Nephron progenitor cell (in vitro differentiated cells): Measurements from ENCODE around the gene ORAI3.
A peak's percentile ranks its signal among the peaks of the same experiment; 100 is the strongest.

Experiments
- DNase-seq: peaks from one replicate; pipeline ENCODE4 v3.0.0; 2021
- H3K27ac Mint-ChIP-seq: 2 replicates; pipeline ENCODE4 v1.8.0; 2021; ENCODE audit warnings: mild to moderate bottlenecking, moderate library complexity, mixed read lengths
- H3K27me3 Mint-ChIP-seq: 2 replicates; pipeline ENCODE4 v1.8.0; 2021; ENCODE audit warnings: mild to moderate bottlenecking, low read depth, mixed read lengths; ENCODE audit not compliant: poor library complexity
- H3K36me3 Mint-ChIP-seq: 2 replicates; pipeline ENCODE4 v1.8.0; 2021; ENCODE audit warnings: low read depth, mixed read lengths
- H3K4me1 Mint-ChIP-seq: 2 replicates; pipeline ENCODE4 v1.8.0; 2021; ENCODE audit warnings: mixed read lengths
- H3K4me3 Mint-ChIP-seq: 2 replicates; pipeline ENCODE4 v1.8.0; 2021; ENCODE audit warnings: mild to moderate bottlenecking, moderate library complexity, mixed read lengths
- H3K9me3 Mint-ChIP-seq: 2 replicates; pipeline ENCODE4 v1.8.0; 2021; ENCODE audit warnings: mild to moderate bottlenecking, moderate library complexity, mixed read lengths
- TF ChIP-seq, protein P1 (sequence below): fragments of 200-600 bp; sonication (generic); IDR thresholded peaks from 2 replicates; pipeline ENCODE4 v1.5.0; 2021; ENCODE audit warnings: antibody characterized with exemption

The ORAI3 gene

DNA sequence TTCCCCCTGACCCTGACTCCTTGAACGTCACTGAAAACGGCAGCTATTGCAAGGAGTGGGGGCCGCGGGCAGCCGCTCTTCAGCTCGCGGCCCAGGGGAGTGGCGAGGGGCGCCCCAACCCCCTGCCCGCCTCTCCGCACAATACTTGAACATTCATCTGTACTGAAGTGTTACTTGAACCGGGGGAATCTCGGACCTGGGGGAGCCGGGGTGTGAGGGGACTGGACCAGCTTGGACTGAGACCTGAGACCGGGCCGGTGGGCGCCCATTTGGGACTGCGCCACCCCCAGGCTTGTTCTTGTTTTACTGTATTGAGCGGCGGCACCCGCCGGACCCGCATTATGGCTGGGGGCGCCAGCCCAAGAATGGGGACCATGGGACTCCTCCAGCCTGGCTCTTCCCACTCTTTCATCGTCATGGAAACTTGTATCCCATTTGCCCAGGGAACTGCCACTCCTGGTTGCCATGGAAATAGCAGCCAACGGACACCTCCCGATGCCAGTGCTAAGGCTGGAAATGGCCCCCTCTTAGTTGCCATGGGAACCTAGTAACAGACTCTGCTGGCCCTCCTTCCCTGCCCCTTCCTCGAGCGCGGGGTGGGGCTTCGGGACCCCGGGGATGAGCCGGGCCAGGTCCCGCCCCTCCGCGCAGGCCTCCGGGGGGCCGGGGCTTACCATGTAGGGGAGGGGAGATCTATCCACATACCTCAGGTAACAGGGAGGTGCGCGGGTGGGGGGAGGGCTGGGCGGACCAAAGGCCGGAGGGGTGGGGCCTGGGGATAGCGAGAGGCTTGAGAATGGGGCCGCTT, 805 bp upstream of the ORAI3 start:
- Mint-ChIP-seq H3K4me1 (peaks cover 42% of the 10 kb centered on the region), H3K9me3 (no peaks in the 10 kb centered on the region), H3K36me3 (peaks cover 32% of the 10 kb centered on the region), H3K27ac (peak overlapping the region; percentile 98), H3K4me3 (peak overlapping the region; percentile 95), H3K27me3 (peaks cover 3% of the 10 kb centered on the region)
- peak; percentile 98 for DNase-seq
- TF ChIP-seq, protein P1, sequence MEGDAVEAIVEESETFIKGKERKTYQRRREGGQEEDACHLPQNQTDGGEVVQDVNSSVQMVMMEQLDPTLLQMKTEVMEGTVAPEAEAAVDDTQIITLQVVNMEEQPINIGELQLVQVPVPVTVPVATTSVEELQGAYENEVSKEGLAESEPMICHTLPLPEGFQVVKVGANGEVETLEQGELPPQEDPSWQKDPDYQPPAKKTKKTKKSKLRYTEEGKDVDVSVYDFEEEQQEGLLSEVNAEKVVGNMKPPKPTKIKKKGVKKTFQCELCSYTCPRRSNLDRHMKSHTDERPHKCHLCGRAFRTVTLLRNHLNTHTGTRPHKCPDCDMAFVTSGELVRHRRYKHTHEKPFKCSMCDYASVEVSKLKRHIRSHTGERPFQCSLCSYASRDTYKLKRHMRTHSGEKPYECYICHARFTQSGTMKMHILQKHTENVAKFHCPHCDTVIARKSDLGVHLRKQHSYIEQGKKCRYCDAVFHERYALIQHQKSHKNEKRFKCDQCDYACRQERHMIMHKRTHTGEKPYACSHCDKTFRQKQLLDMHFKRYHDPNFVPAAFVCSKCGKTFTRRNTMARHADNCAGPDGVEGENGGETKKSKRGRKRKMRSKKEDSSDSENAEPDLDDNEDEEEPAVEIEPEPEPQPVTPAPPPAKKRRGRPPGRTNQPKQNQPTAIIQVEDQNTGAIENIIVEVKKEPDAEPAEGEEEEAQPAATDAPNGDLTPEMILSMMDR = no peak

DNA sequence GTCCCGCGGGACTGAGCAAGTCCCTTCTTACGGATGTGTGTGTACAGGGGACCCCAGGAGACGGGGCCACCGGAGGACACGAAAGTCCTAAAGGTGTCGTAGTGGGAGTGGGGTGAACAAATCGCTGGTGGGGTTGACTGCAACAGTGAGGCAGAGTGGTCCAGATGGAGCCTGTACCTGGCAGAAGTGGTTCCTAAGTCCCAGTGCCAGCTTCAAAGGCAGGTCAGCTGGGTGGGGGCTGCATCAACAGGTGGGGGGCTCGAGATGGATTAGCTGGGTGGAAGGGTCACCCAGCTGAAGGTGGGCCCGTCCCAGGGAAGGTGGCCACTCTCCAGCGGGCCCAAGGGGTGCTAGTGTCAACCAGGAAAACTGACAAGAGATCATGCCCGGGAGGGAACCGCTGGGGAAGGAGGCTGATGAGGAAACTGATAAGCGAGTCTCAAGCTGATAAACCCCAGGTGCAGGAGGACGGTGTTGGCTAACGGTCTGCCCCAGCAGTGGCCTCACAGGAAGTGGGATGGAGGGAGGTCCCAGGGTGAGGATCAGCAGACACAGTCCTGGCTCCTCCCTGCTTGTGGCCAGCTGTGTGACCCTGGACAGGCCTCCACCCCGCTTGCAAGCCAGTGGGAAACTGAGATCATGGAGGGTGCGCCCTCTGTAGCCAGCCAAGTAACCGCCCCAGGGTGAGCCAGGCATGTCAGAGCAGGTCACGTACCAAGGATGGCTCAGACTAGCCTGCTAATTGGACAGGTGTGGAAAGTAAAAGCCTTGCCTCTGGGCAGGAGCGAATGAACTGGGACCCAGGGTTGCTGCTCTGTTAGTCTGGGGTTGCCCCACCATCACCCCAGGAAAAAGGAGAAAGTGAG, 1.0 kb downstream of the ORAI3 start:
- H3K4me1 Mint-ChIP-seq = peaks cover 55% of the 10 kb centered on the region
- H3K36me3 Mint-ChIP-seq = peaks cover 17% of the 10 kb centered on the region
- no peaks in the 10 kb centered on the region for H3K9me3 Mint-ChIP-seq
- TF ChIP-seq, protein P1 = no peak
- peak overlapping the region; percentile 85 for H3K27ac Mint-ChIP-seq
- H3K4me3 Mint-ChIP-seq = peak overlapping the region; percentile 95
- peaks cover 3% of the 10 kb centered on the region for H3K27me3 Mint-ChIP-seq
- DNase-seq = peak; percentile 49

DNA sequence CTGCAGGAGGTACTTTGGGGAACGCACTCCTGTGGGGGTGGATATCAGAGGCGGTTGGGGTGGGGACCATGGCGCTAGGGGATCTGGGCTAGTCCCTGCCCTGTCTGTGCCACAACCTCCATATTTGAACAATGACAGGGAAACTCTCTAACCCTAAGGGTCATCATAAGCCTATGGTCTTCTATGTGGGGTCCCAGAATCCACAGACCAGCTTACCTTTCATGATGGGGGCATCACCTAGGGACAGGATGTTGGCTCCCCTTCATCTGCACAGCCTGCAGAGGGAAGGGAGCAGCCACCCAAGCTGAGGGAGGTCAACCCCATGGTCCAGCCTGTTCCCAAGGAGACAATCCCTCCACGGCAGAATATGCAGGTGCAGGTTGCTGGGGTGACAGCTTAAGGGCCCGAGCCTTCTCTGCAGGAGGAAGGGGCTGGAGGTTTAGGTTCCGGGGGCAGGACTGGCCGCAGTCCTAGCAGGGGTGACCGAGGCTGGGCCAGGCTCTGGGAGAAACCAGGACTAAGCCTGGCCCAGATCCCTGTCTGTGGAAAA, 1.7 kb downstream of the ORAI3 start:
- peaks cover 10% of the 10 kb centered on the region for H3K36me3 Mint-ChIP-seq
- H3K27ac Mint-ChIP-seq = peak overlapping the region; percentile 85
- peaks cover 3% of the 10 kb centered on the region for H3K27me3 Mint-ChIP-seq
- no peak for DNase-seq
- peak overlapping the region; percentile 95 for H3K4me3 Mint-ChIP-seq
- peaks cover 55% of the 10 kb centered on the region for H3K4me1 Mint-ChIP-seq
- no peaks in the 10 kb centered on the region for H3K9me3 Mint-ChIP-seq
- TF ChIP-seq, protein P1 = no peak

DNA sequence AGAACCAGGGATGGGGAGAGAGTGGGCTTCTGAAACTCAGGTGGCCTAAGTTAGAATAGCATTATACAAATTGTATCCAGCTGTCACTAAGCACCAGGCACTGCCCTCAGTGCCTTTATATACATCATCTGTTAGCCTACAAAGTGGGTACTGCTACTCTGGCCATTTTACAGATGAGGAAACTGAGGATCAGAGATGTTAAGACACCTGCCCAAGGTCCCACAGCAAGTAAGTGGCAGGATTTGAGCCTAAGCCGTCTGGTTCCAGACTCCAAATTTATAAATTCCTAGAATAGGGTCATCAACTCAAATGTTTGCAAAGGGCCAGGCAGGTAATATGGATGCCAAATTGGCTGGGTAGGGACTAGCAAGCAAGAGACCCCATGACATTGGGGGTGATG, 2.3 kb downstream of the ORAI3 start:
- peaks cover 3% of the 10 kb centered on the region for H3K27me3 Mint-ChIP-seq
- no peak overlapping the region for H3K4me3 Mint-ChIP-seq
- H3K36me3 Mint-ChIP-seq = peaks cover 4% of the 10 kb centered on the region
- no peak for DNase-seq
- H3K9me3 Mint-ChIP-seq = no peaks in the 10 kb centered on the region
- peaks cover 49% of the 10 kb centered on the region for H3K4me1 Mint-ChIP-seq
- no peak overlapping the region for H3K27ac Mint-ChIP-seq
- TF ChIP-seq, protein P1 = no peak

DNA sequence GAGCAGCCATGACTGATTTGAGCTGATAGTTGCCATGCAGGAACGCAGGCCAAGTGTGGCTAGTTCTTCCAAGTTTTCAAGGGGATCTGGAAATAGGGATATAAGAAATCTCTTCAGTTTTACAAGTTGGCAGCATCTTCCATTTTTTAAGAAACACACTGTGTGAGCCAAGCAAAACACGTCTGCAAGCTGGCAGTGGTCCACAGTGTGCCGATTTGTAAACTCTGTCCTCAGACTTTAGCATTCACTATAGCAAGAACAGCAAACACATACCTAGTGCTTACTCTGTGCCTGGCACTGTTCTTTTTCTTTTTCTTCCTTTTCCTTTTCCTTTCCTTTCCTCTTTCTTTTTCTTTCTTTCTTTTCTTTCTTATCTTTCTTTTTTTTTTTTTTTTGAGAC, 2.9 kb downstream of the ORAI3 start:
- Mint-ChIP-seq H3K27me3 (no peaks in the 10 kb centered on the region), H3K36me3 (no peaks in the 10 kb centered on the region), H3K9me3 (no peaks in the 10 kb centered on the region), H3K27ac (no peak overlapping the region), H3K4me1 (peaks cover 44% of the 10 kb centered on the region), H3K4me3 (no peak overlapping the region)
- DNase-seq = no peak
- TF ChIP-seq, protein P1 = no peak
